HepG2 (cell line): Measurements from ENCODE around the gene CDK2AP2. TPM values are rescaled to one million over a fixed set of nuclear protein-coding genes. Genes with fewer than 3 reads are reported as not detected.

ENCODE experiments used
- ATAC-seq: fragments of 200-7000 bp; cut with Tn5 transposase; 3 replicates; pipeline ENCODE4 v1.9.1; 2020; ENCODE audit warnings: mild to moderate bottlenecking, moderate library complexity
- BruUV-seq: library from RNA; stranded (reverse); fragments of 400-500 nt; replicated peaks from 2 replicates; lab custom pipeline; 2021; lab: Mats Ljungman, UMichigan
- CTCF ChIA-PET: fragments of 300-600 bp; formaldehyde crosslinking; extraction: SDS; loops from one replicate; lab custom pipeline; 2021; ENCODE audit warnings: low total read pairs, inconsistent platforms, low intra/inter-chr PET ratio; lab: Yijun Ruan, JAX
- POLR2A ChIA-PET: fragments of 350-600 bp; sonication (Branson Sonifier 250); formaldehyde crosslinking; loops from one replicate; lab custom pipeline; 2020; ENCODE audit warnings: antibody characterized with exemption, inconsistent platforms; lab: Yijun Ruan, JAX
- DNase-seq: peaks from one replicate; pipeline ENCODE4 v3.0.0-alpha.2; 2015; ENCODE audit warnings: low spot score
- FAIRE-seq: peaks from 3 replicates; lab custom pipeline; 2011; peaks lifted over from hg19 to GRCh38; lab: Jason Lieb, UNC
- H2AFZ ChIP-seq: one replicate; pipeline ENCODE4 v1.6.1; 2011; ENCODE audit warnings: low read length, inconsistent platforms
- H3K27ac ChIP-seq: fragments of 300-600 bp; 3 replicates; pipeline ENCODE4 v1.8.0; 2011; ENCODE audit warnings: mixed run types, mild to moderate bottlenecking, mixed read lengths, low read length, inconsistent platforms; ENCODE audit not compliant: insufficient read depth; ENCODE audit errors: extremely low read length
- H3K27me3 ChIP-seq, 2 experiments: fragments of 200-600 bp in 1 of 2; 2 replicates in 1 of 2; 3 replicates in 1 of 2; pipeline versions ENCODE4 v1.6.0 to v1.8.0; 2011; ENCODE audit warnings: low read length in 2 of 2, mild to moderate bottlenecking in 2 of 2, moderate library complexity in 2 of 2, inconsistent platforms in 1 of 2; ENCODE audit not compliant: insufficient read depth in 2 of 2, control insufficient read depth in 1 of 2
- H3K36me3 ChIP-seq, 2 experiments: fragments of 200-600 bp in 1 of 2; replicated peaks in 1 of 2; 2 replicates in 1 of 2; 3 replicates in 1 of 2; pipeline versions ENCODE4 v1.5.1 to v1.8.0; 2011; ENCODE audit warnings: low read length in 2 of 2, inconsistent platforms in 1 of 2; ENCODE audit not compliant: insufficient read depth in 2 of 2, control insufficient read depth in 1 of 2
- H3K4me1 ChIP-seq: 2 replicates; pipeline ENCODE4 v1.5.1; 2012; ENCODE audit warnings: low read length, inconsistent platforms; ENCODE audit not compliant: insufficient read depth
- H3K4me2 ChIP-seq: 2 replicates; pipeline ENCODE4 v1.6.0; 2011; ENCODE audit warnings: low read depth, low read length, inconsistent platforms
- H3K4me3 ChIP-seq, 3 experiments: fragments of 200-600 bp in 1 of 3; sonication (generic), shearing (Covaris generic) in 1 of 3; replicated peaks in 1 of 3; 2 replicates each; pipeline ENCODE4 v1.5.1; 2011 to 2016; ENCODE audit warnings: low read length in 3 of 3, inconsistent platforms in 2 of 3, low read depth in 2 of 3, mild to moderate bottlenecking in 2 of 3, control low read depth in 1 of 3, mixed read lengths in 1 of 3; ENCODE audit not compliant: insufficient read depth in 1 of 3
- H3K79me2 ChIP-seq: one replicate; pipeline ENCODE4 v1.6.1; 2011; ENCODE audit warnings: low read length, inconsistent platforms; ENCODE audit not compliant: insufficient read depth
- H3K9ac ChIP-seq: 2 replicates; pipeline ENCODE4 v1.6.0; 2011; ENCODE audit warnings: mild to moderate bottlenecking, low read depth, low read length, inconsistent platforms; ENCODE audit not compliant: insufficient read depth
- H3K9me3 ChIP-seq: 2 replicates; pipeline ENCODE4 v1.5.1; 2012; ENCODE audit warnings: mild to moderate bottlenecking, low read length
- H4K20me1 ChIP-seq: 2 replicates; pipeline ENCODE4 v1.6.0; 2011; ENCODE audit warnings: inconsistent platforms, mild to moderate bottlenecking, low read length, moderate library complexity; ENCODE audit not compliant: insufficient read depth
- EZH2 ChIP-seq: conservative IDR thresholded peaks from 2 replicates; pipeline ENCODE4 v1.6.1; 2012; ENCODE audit warnings: mild to moderate bottlenecking, low read depth, low read length, moderate library complexity
- FOXC1 ChIP-seq: sonication (generic); formaldehyde crosslinking; IDR thresholded peaks from 2 replicates; pipeline ENCODE4 v1.8.0; 2022; ENCODE audit warnings: mild to moderate bottlenecking, missing genetic modification reagents, borderline replicate concordance
- POLR2A ChIP-seq, 2 experiments: IDR thresholded peaks; 2 replicates each; pipeline ENCODE4 v1.6.1; 2011; ENCODE audit warnings: low read depth in 2 of 2, low read length in 2 of 2, mild to moderate bottlenecking in 1 of 2, moderate library complexity in 1 of 2; ENCODE audit not compliant: insufficient read depth in 1 of 2
- PRPF4 ChIP-seq: fragments of 200-400 bp; formaldehyde crosslinking; IDR thresholded peaks from 2 replicates; pipeline ENCODE4 v1.6.1; 2016; ENCODE audit warnings: low read length, low read depth; ENCODE audit not compliant: poor library complexity, severe bottlenecking
- TCF7L2 ChIP-seq: IDR thresholded peaks from 2 replicates; pipeline ENCODE4 v1.6.1; 2011; ENCODE audit warnings: mild to moderate bottlenecking, low read depth, low read length, moderate library complexity
- ZNF276 ChIP-seq: sonication (generic); formaldehyde crosslinking; IDR thresholded peaks from 2 replicates; pipeline ENCODE4 v1.4.0; 2020; ENCODE audit warnings: mild to moderate bottlenecking, low read depth, missing genetic modification reagents
- ZNF543 ChIP-seq: sonication (generic); formaldehyde crosslinking; IDR thresholded peaks from 2 replicates; pipeline ENCODE4 v1.4.0; 2020; ENCODE audit warnings: mild to moderate bottlenecking, missing genetic modification reagents
- ZNF800 ChIP-seq: sonication (generic); formaldehyde crosslinking; IDR thresholded peaks from 2 replicates; pipeline ENCODE4 v1.4.0; 2020; ENCODE audit warnings: missing genetic modification reagents
- WGBS: methylation state at CpG from one replicate; pipeline ENCODE4 v1.1.6; 2017; ENCODE audit warnings: low lambda C conversion rate; 5-methylcytosine and 5-hydroxymethylcytosine counted together
- in situ Hi-C: cut with HindIII; loops from 2 replicates; pipeline ENCODE4 v1.10.0; 2017; ENCODE audit warnings: low pct_unique_long_range_greater_than_20kb; ENCODE audit not compliant: extremely low pct_ligation_motif_present
- intact Hi-C: fragments of 100-400 bp; cut with micrococcal nuclease; formaldehyde crosslinking; loops from one replicate; pipeline ENCODE4 v1.10.0; 2022; ENCODE audit not compliant: unreplicated experiment
- polyA plus RNA-seq, 8 experiments: library from polyadenylated mRNA; depleted of rRNA in 3 of 8; stranded (reverse) in 7 of 8; unstranded in 1 of 8; fragments of >200 nt; fragmentation: Illumina TruSeq in 4 of 8; extraction: Trizol in 4 of 8; gene quantifications; 2 replicates each; pipeline versions ENCODE4 v1.2.1 to v1.2.3, GENCODE V29; 2011 to 2016; ENCODE audit warnings: low read depth in 4 of 8, missing spikeins in 1 of 8, mixed read lengths in 1 of 8; ENCODE audit not compliant: insufficient read depth in 1 of 8
- total RNA-seq, 5 experiments: library from RNA; depleted of rRNA; stranded (reverse); fragments of >200 nt; fragmentation: Illumina TruSeq; extraction: Trizol; gene quantifications; 2 replicates each; pipeline ENCODE4 v1.2.3, GENCODE V29; 2016; ENCODE audit warnings: low read depth in 1 of 5
- TF ChIP-seq, protein P1 (sequence below): sonication (generic); formaldehyde crosslinking; IDR thresholded peaks from 2 replicates; pipeline ENCODE4 v1.5.0; 2020; ENCODE audit warnings: missing genetic modification reagents, mild to moderate bottlenecking, borderline replicate concordance

Gene CDK2AP2
- total and polyA plus RNA-seq, 2 of the 13 experiments (the other 11 are each of a cell fraction or from before 2014, with no cell fraction given), result 15.0 to 23.2 TPM

- TF ChIP-seq PRPF4 (no peak), ZNF800 (CRISPR knock-in tag) (no peak), POLR2A (IDR thresholded peaks at IDR 0.05; ENCODE audit: insufficient read depth in 1 of 2, low read depth in 2 of 2, low read length in 2 of 2) (peak; percentile 73 to 83), EZH2 (no peak), ZNF543 (CRISPR knock-in tag) (no peak; the same call in 1 of the 2 replicates)
- TF ChIP-seq, protein P1, sequence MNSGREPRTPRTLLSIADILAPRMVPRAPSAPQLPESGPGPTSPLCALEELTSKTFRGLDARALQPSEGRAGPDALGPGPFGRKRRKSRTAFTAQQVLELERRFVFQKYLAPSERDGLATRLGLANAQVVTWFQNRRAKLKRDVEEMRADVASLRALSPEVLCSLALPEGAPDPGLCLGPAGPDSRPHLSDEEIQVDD (CRISPR knock-in tag), result no peak
These were observed 39.0 kb downstream of the CDK2AP2 start, which contains the start of gene TMEM134 (continued) for GRCh38 chr11:67468759-67469507.

DNA sequence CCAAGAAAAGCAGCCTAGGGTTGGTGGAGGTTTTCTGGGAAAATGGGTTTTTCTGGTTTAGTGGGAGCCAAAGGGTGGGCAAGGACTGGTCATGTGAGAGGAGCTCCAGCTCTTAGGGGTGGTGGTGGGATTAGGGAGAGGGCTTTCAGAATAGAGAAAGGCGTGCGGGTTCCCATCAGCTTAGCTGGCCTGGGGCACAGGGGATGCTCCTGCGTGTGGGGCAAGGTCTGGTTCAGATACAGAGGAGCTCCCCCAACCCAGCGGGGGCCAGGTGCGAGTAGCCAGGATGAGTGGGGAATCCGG is 39.6 kb downstream of the CDK2AP2 start:
- H3K4me1 ChIP-seq, result peaks cover 69% of the 10 kb centered on the region
- WGBS, result 0% methylated on average over 2 of the region's 6 CpGs
- CTCF ChIA-PET, result no interaction called here
- TF ChIP-seq TCF7L2 (no peak), FOXC1 (0 out of 2 replicates have a peak, but pooled peaks have one; percentile 38), ZNF276 (0 out of 2 replicates have a peak, but pooled peaks have one; percentile 2)
- TF ChIP-seq, all 625 proteins: peak for 2
- ATAC-seq (peak; percentile 5), DNase-seq (no peak), FAIRE-seq (no peak)
- Histone ChIP-seq H3K9ac (peak overlapping the region; percentile 71), H3K27ac (peak overlapping the region; percentile 56), H3K79me2 (no peaks in the 10 kb centered on the region), H3K9me3 (no peaks in the 10 kb centered on the region), H4K20me1 (no peaks in the 10 kb centered on the region), H3K36me3 (no peaks in the 10 kb centered on the region), H2AFZ (no peak overlapping the region), H3K4me2 (peak overlapping the region; percentile 97), H3K27me3 (no peaks in the 10 kb centered on the region), H3K4me3 (peak overlapping the region; percentile 81 to 87 (median 81))
- in situ Hi-C loops (loop anchor here (5.0 kb wide), 1 partner anchor 66 kb away; the partner anchor contains the start of genes PPP1CA and TBC1D10C), intact Hi-C loops (no loop called here)
- BruUV-seq, result no TSS peak
- POLR2A ChIA-PET, result interaction anchor here (0.7 to 2.0 kb wide), 13 partner anchors 8 to 229 kb away, joined by 3 to 22 read pairs (median 4); partner anchors contain the start of genes AIP, POLD4, PPP1CA and PTPRCAP
